Body of pancreas (tissue), 4 donors: Measurements from ENCODE around the gene LRRC47. TPM values are rescaled to one million over a fixed set of nuclear protein-coding genes. Genes with fewer than 3 reads are reported as not detected.

Experiments used
- ATAC-seq: fragments of 150-250 bp; one replicate; pipeline ENCODE4 v1.9.1; 2016
- DNase-seq, 4 donors: peaks; one replicate each; pipeline ENCODE4 v3.0.0-alpha.2; 2019
- H3K27ac ChIP-seq, 4 donors: fragments of 200-600 bp; sonication (generic); 1 replicate in 3 of 4; 2 replicates in 1 of 4; pipeline versions ENCODE4 v1.5.1 to v1.6.1; 2016 to 2019; ENCODE audit warnings: mild to moderate bottlenecking in 1 of 4, mixed read lengths in 1 of 4, moderate library complexity in 1 of 4
- H3K27me3 ChIP-seq, 2 donors: fragments of 200-600 bp; sonication (generic); one replicate each; pipeline ENCODE4 v1.6.0; 2016; ENCODE audit warnings: mild to moderate bottlenecking in 1 of 2
- H3K36me3 ChIP-seq, 2 donors: fragments of 200-600 bp; sonication (generic); replicated peaks in 1 of 2; 2 replicates each; pipeline ENCODE4 v1.5.1; 2016; ENCODE audit warnings: low read depth in 2 of 2; ENCODE audit not compliant: insufficient read depth in 1 of 2
- H3K4me1 ChIP-seq: fragments of 200-600 bp; sonication (generic); one replicate; pipeline ENCODE4 v1.6.0; 2016
- H3K4me3 ChIP-seq, 2 donors: fragments of 200-600 bp; sonication (generic); 1 replicate in 1 of 2; 2 replicates in 1 of 2; pipeline ENCODE4 v1.5.1; 2016 to 2019
- H3K9me3 ChIP-seq, 3 donors: fragments of 200-600 bp; sonication (generic); 1 replicate in 2 of 3; 2 replicates in 1 of 3; pipeline ENCODE4 v1.5.1; 2016
- CTCF ChIP-seq, 7 experiments: fragments of 450-650 bp in 4 of 7; fragments of 200-600 bp in 3 of 7; sonication (generic) in 3 of 7; IDR thresholded peaks; one replicate each; pipeline ENCODE4 v1.5.1; 2016 to 2019; ENCODE audit warnings: antibody characterized with exemption in 7 of 7
- POLR2A ChIP-seq, 3 donors: fragments of 450-650 bp; IDR thresholded peaks; one replicate each; pipeline ENCODE4 v1.6.1; 2016; ENCODE audit warnings: antibody characterized with exemption in 3 of 3, mild to moderate bottlenecking in 2 of 3
- WGBS, 2 donors: methylation state at CpG; one replicate each; pipeline ENCODE4 v1.1.5; 2017; 5-methylcytosine and 5-hydroxymethylcytosine counted together
- intact Hi-C: fragments of 100-400 bp; cut with DNase I; formaldehyde crosslinking; loops from one replicate; pipeline ENCODE4 v1.15.1; 2023
- small RNA-seq: library from RNA; depleted of rRNA; stranded (forward); fragments of <200 nt; gene quantifications from one replicate; pipeline ENCODE3, GENCODE V24; 2016
- total RNA-seq, 2 donors: library from RNA; depleted of rRNA; stranded (reverse); fragments of >200 nt; gene quantifications; one replicate each; pipeline ENCODE4 v1.1.0, GENCODE V29; 2016

LRRC47 gene
- total RNA-seq, 2 donors from 2014 or later, result 40.0 to 49.4 TPM

DNA sequence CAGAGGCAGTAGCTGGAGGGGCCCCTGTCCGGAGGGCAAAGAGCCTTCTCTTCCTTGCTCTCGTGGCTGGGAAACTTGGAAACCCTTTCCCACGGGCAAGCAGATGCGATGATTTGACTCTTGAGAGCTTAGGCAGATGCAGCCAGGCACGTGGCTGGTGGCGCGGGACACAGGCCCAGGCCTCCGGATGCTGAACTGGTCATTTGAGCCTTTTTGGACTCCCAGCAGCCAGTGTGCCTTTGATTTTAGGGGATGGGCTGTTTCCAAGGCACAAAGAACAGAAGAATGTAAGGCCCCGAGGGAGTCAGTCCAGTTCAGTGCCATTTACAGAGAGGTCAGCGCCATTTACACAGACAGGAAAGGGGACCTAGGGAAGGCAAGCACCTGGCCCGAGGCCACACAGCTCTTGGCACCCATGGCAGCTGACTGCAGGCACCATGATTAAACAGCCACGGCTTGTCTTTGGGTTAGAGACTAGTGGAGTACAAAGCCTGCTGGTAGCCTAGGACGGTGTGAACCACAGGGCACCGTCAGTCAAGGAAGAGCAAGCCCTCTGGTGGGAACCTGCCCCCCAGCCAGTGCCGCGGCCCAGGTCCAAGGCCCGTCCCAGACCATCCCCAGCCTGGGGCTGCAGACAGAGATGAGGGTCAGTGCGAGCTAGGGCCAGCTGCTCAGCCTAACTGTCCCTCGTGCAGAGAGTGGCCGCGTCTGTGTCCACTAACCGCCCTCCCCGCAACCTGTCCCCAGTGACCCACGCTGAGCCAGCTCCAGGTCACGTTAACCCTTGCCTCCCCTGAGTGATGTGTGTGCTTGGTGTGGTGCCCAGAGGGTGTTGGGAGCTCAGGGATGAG is 64.5 kb downstream of the LRRC47 start:
- TF ChIP-seq CTCF (IDR thresholded peaks at IDR 0.05) (no peak), POLR2A (IDR thresholded peaks at IDR 0.05) (no peak)
- H3K27ac ChIP-seq, result no peak overlapping the region
- no peak for DNase-seq
- ATAC-seq, result no peak
- H3K9me3 ChIP-seq, result no peaks in the 10 kb centered on the region
- intact Hi-C loops, result no loop called here
- H3K4me1 ChIP-seq, result no peaks in the 10 kb centered on the region
- no peaks in the 10 kb centered on the region for H3K27me3 ChIP-seq
- H3K36me3 ChIP-seq, result no peaks in the 10 kb centered on the region
- no peak overlapping the region for H3K4me3 ChIP-seq
- 32 to 43% methylated on average over 10 to 25 of the region's 25 CpGs for WGBS, 2 donors

DNA sequence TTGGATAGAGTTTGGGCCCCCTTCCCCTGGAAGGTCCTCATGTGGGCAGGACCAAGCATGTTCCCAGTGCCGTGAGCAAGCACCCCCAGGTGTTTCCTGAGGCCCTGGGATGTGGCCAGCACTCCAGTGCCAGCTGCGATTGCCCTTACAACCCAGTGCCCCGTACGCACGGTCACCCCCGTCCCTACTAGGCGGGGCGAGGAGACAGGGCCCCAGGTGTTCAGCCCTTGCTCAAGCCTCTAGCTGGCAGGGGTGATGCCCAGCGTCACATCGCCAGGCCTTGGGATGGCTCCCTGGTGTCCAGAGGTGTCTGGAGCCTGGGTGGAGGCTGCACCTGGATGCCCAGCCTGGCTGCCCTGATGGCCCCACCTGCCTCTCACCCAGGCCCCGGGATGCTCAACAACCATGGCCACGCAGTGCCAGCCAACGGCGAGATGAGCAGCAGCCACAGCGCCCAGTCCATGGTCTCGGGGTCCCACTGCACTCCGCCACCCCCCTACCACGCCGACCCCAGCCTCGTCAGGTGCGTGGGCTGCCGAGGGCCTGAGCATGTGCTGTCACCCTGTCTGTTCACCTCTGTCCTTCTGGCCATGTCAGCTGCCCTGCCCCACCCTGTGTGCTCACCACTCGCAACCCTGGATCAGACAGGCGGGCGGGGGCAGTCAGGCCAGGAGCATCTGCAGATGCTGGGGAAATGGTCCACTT is 65.6 kb downstream of the LRRC47 start:
- Histone ChIP-seq H3K27me3 (no peaks in the 10 kb centered on the region), H3K4me1 (no peaks in the 10 kb centered on the region)
- no peak for TF ChIP-seq POLR2A (IDR thresholded peaks at IDR 0.05)
- TF ChIP-seq CTCF (IDR thresholded peaks at IDR 0.05), result no peak

DNA sequence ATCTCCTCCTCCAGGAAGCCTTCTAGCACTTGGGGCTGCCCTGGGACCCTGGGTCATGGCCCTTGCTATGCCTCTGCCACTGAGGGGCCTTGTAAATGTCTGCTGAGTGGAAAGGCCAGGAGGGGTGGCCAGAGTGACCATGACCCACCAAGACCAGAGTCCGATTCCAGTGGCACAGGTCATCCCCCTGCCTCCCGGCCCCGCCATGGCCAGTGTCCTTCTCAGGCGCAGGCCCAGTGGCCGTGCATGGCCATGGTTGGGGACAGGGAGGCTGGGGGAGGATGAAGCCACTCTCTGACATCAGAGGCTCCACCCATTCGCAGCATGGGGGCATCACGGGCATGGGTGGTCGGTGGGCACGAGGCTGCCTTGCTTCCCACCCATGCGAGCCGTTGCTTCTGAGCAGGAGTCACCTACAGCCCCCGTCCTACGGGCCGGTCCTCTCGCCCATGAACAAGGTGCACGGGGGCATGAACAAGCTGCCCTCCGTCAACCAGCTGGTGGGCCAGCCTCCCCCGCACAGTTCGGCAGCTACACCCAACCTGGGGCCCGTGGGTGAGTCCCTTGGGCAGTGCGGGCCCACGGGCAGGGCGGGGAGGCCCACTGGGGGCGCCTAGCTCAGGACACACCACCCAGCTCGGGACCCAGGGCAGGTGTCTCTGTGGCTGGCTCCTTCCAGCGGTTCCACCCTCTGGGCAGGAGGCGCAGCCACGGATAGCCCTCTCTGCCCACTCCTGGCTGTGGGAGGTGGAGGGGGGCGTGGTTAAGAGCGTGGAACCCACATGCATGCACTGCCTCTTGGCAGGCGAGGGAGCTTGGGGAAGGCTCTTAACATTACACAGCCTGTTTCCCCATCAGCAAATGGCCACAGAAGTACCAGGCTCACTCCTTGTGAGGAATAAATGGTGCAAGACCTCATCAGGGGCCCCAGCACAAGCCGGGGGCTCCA is 66.4 kb downstream of the LRRC47 start:
- Histone ChIP-seq H3K27me3 (no peaks in the 10 kb centered on the region), H3K27ac (no peak overlapping the region), H3K4me3 (no peak overlapping the region), H3K4me1 (no peaks in the 10 kb centered on the region), H3K36me3 (no peaks in the 10 kb centered on the region), H3K9me3 (no peaks in the 10 kb centered on the region)
- ATAC-seq, result no peak
- no peak for DNase-seq
- TF ChIP-seq CTCF (IDR thresholded peaks at IDR 0.05), result no peak
- no peak for TF ChIP-seq POLR2A (IDR thresholded peaks at IDR 0.05)
- intact Hi-C loops, result no loop called here
- 68 to 90% methylated on average over 10 to 29 of the region's 32 CpGs for WGBS, 2 donors

More for the DNA sequence above, 65.6 kb downstream of the LRRC47 start:
- WGBS, 2 donors, result 58 to 71% methylated on average over 6 to 22 of the region's 25 CpGs
- no peaks in the 10 kb centered on the region for H3K9me3 ChIP-seq
- no peak overlapping the region for H3K27ac ChIP-seq
- ATAC-seq (no peak), DNase-seq (no peak)
- no peaks in the 10 kb centered on the region for H3K36me3 ChIP-seq
- intact Hi-C loops, result no loop called here
- H3K4me3 ChIP-seq, result no peak overlapping the region

Small RNAs within 50 kb of the gene (small RNA-seq; reads per million reads assigned to genes)
- not detected for gene RF02197
- gene RN7SL574P, result not detected

Other genes starting within 250 kb of the LRRC47 start
- 10 to 100 TPM; 22.4 to 24.9 TPM for gene MEGF6, start 185.0 kb downstream of the LRRC47 start, total RNA-seq
- 10 to 100 TPM in 1 of 2 donors, 1 to 10 TPM in 1; 8.6 to 24.4 TPM for gene TPRG1L, start 171.5 kb downstream of the LRRC47 start, total RNA-seq
- gene WRAP73, start 146.4 kb downstream of the LRRC47 start, total RNA-seq, result 10 to 100 TPM in 1 of 2 donors, 1 to 10 TPM in 1; 7.8 to 35.6 TPM
- 10 to 100 TPM in 1 of 2 donors, under 1 TPM in 1; 0.26 to 13.5 TPM for gene TP73, start 144.0 kb downstream of the LRRC47 start, total RNA-seq
- not detected for gene CCDC27, start 44.0 kb downstream of the LRRC47 start, total RNA-seq
- 1 to 10 TPM in 1 of 2 donors, not detected in 1; 5.2 TPM for gene SMIM1, start 23.7 kb downstream of the LRRC47 start, total RNA-seq
- 10 to 100 TPM; 17.9 to 22.1 TPM for gene CEP104, start 60.7 kb upstream of the LRRC47 start, total RNA-seq
- gene DFFB, start 61.0 kb upstream of the LRRC47 start, total RNA-seq, result 10 to 100 TPM in 1 of 2 donors, 1 to 10 TPM in 1; 6.5 to 13.5 TPM
- gene C1orf174, start 103.8 kb upstream of the LRRC47 start, total RNA-seq, result 10 to 100 TPM; 14.8 to 15.6 TPM